Jurkat, Clone E6-1 (cell line): Measurements from ENCODE around the gene ERFL.

ENCODE experiments used
- DNase-seq: peaks from one replicate; pipeline ENCODE4 v3.0.0-alpha.2; 2011; ENCODE audit warnings: low read depth, low spot score
- H3K4me3 ChIP-seq: 2 replicates; pipeline ENCODE4 v1.5.1; 2011; ENCODE audit warnings: mild to moderate bottlenecking, low read length, control low read depth, moderate library complexity

The ERFL gene

GRCh38 chr19:41929536-41930071 lies 1.4 kb upstream of the ERFL start:
- H3K4me3 ChIP-seq = no peak overlapping the region; the same call in 1 of the 2 replicates
- no peak for DNase-seq

- peak; percentile 59 for DNase-seq
- H3K4me3 ChIP-seq = peak overlapping the region; percentile 73
Measured at GRCh38 chr19:41928754-41929535, 696 bp upstream of the ERFL start.

GRCh38 chr19:41927497-41928192 lies 604 bp downstream of the ERFL start:
- H3K4me3 ChIP-seq = peak overlapping the region; percentile 73
- DNase-seq = no peak

GRCh38 chr19:41926763-41927496 lies 1.3 kb downstream of the ERFL start:
- DNase-seq = no peak

GRCh38 chr19:41926028-41926762 lies 2.1 kb downstream of the ERFL start:
- DNase-seq = no peak
- H3K4me3 ChIP-seq = no peak overlapping the region

More at GRCh38 chr19:41926763-41927496, 1.3 kb downstream of the ERFL start:
- H3K4me3 ChIP-seq = no peak overlapping the region

- DNase-seq = no peak
- no peak overlapping the region for H3K4me3 ChIP-seq
Measured at GRCh38 chr19:41925208-41926003, 2.8 kb downstream of the ERFL start.

GRCh38 chr19:41924151-41925145 lies 3.8 kb downstream of the ERFL start:
- H3K4me3 ChIP-seq = no peak overlapping the region
- no peak for DNase-seq

GRCh38 chr19:41923045-41923788 lies 5.0 kb downstream of the ERFL start:
- no peak for DNase-seq
- no peak overlapping the region for H3K4me3 ChIP-seq

- no peak for DNase-seq
- H3K4me3 ChIP-seq = no peak overlapping the region
Measured at GRCh38 chr19:41922585-41922984, 5.7 kb downstream of the ERFL start.

GRCh38 chr19:41921577-41922576 lies 6.4 kb downstream of the ERFL start:
- no peak overlapping the region for H3K4me3 ChIP-seq
- no peak for DNase-seq

- H3K4me3 ChIP-seq = no peak overlapping the region
Measured at GRCh38 chr19:41920882-41921576, 7.2 kb downstream of the ERFL start.

GRCh38 chr19:41919948-41920712 lies 8.1 kb downstream of the ERFL start:
- no peak for DNase-seq
- no peak overlapping the region for H3K4me3 ChIP-seq

More at GRCh38 chr19:41920882-41921576, 7.2 kb downstream of the ERFL start:
- DNase-seq = no peak

GRCh38 chr19:41918653-41919244 lies 9.5 kb downstream of the ERFL start:
- no peak for DNase-seq
- no peak overlapping the region for H3K4me3 ChIP-seq

GRCh38 chr19:41918095-41918494 lies 10.2 kb downstream of the ERFL start:
- no peak for DNase-seq
- H3K4me3 ChIP-seq = no peak overlapping the region
